Measurements from ENCODE around the gene NTRK3.

The NTRK3 gene

DNA sequence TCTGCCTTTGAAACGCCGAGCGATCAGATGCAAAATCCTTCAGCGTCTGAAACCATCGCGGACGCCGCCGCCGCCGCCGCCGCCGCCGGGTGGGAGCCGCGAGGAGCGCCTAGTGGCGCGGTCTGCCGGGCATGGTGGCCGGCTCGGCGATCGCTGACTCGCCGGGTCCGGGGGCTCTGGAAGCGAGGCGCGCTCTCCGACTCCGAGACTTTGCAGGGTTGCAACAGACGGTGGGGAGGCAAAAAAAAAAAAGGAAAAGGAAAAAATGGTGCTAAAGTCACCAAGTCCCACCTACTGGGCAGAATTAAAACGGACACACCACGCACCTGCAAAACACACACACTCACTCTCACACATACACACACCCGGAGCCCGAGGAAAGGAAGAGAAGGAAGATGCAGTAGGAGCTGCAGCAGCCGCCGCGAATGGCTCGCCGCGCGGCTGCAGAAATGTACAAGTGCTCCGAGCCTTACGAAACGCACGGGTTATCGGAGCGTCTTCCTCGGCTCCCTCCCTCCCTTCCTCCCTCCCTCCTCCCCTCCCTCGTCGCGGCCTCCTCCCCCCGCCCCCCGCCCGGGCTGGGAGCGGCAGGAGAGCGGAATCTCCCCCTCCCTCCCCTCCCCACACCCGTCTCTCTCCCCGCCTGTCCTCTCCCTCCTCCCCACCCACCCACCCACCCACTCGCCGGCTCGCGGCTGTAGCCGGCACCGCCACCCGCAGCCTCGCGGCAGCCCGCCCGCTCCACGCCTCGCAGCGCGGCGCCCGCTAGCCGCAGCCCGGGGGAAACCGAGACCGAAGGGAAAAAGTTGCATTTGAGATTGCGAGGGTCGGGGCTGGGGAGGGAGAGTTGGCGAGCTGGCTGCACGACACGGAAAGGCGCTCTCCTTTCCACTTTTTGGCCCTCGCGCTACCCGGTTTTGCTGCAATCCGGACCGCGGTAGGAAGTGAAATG, at the start of gene NTRK3:
TSS of gene NTRK3 (minus strand) at position 461 of the 952 bp plus-strand sequence. CDS start 586 bp downstream, outside the sequence.
- peak; percentile 3 for DNase-seq

DNA sequence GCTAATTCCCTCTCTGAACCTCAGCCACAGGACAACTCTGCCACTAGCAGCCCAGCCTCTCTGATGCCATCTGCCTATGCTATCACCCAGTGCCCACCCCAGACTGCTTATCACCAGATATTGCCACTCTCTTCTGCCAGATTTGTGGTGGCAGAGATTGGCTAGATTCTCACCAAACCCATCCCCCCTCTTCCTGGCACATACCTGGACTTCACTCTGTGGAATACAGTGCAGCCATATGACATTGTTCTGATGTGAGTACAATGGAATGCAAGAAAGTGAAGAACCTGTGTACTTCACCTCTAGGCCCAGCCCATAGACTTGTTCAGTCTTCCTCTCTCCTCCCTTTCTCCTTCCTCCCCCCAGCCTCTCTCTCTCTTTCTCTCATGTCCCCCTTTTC, 46.9 kb upstream of the NTRK3 start:
- DNase-seq, result no peak

DNA sequence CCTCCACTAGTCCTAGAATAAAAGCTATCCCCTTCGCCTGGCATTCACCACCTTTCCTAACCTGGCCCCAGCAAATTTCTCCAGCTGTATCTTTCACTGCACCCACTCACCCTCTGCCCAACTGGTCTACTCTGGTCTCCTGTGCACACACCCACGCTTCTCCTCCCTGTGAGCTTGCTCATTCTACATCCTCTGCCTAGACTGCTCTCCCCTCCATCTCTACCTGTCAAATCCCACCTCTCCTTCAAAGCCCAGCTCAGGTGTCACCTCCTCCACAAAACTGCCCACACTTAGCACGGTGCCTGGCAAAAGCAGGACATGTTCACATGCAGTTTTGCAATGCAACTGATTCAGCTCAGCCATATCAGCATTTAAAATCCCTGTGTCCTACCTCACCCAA, 45.8 kb upstream of the NTRK3 start:
- DNase-seq, result no peak

DNA sequence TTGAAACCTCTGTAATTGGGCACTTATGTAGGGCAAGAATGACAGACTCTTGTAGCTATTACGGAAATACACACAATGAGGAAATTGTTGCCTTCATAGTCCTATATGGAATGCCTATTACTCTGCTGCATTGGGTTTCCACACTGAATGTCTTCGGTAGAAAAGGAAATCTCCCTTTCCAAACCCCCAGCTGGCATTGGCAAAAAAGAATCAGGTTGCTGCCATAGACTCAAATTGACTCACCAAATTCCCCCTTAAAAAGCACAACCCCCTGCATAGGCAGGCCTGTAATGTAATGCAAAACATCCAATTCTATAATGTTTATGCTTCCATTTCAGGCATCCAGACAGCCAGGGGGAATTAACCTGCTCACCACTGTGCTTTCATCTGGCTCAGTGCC, 44.8 kb upstream of the NTRK3 start:
- no peak for DNase-seq

DNA sequence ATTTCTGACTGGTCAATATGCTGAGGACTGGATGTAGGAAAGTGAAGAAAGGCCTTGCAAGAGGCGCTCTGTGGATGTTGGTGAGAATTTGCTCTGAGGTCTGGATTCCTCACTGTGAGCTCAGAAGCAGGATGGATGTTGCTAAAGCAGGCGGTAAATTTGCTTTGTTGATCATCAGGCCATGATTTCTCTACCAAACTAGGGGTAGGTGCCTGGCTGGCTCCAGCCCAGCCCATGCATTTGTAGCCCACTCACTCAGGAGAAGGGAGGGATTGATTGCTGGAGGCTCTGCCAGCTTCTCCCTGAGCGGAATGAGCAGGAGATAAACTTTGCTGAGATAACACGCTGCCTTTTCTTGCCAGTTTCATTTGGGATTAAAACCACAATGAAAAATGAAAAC, 44.3 kb upstream of the NTRK3 start:
- DNase-seq, result no peak

DNA sequence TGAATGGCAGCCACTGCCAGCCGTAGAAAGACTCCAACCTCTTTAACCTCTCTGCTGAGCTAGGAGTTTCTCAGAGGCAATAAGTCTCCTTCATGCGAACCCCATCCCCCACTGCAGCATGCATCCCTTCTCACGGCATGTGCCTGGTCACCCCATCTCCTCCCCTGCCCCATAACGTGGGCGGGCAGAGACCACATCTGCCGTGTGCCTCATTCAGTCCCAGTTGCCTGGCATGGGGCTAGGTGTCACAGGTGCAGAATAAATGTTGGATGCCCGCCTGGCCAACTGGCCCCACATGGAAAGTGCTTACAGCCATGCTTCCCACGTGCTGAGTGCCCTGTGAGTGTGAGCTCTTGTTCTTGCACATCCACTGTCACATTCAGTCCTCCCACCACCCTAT, 43.5 kb upstream of the NTRK3 start:
- DNase-seq, result no peak

DNA sequence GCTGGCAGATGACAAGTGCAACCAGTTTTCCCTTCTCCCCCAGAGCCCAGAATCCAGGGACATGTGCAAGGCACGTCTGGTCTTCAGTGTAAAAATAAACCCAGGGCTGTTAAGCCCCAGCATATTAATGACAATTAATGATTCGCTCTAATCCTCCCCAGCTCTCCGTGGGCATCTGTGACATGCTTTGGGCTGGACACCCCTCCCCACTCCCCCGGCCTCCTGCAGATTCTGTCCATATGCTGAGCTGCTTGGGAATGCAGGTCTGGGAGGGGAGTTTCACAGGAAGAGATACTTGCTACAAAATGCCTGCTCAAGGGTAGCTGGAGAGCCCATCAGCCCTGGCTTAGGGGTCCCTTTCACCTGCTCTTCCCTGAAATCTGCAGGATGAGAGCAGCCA, 43.0 kb upstream of the NTRK3 start:
- DNase-seq, result no peak

DNA sequence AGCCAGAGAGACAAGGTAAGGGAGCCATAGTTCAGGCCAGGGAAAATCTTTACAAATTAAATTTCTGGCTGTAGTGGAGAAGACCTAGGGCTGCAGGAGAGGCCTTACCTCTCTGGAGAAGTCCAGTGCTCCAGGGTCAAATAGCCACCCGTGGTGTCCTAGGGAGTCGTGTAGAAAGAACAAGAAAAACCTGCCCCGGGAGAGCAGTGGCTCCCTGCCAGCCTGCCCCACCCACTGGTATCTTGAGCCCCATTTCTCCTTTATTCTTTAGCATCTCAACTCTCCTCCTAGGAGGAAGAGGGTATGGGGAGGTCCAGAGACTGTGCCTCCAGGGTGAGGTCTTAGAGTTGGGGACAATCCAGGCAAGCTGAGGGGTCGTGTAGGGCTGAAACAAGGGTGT, 32.1 kb upstream of the NTRK3 start:
- DNase-seq, result no peak

DNA sequence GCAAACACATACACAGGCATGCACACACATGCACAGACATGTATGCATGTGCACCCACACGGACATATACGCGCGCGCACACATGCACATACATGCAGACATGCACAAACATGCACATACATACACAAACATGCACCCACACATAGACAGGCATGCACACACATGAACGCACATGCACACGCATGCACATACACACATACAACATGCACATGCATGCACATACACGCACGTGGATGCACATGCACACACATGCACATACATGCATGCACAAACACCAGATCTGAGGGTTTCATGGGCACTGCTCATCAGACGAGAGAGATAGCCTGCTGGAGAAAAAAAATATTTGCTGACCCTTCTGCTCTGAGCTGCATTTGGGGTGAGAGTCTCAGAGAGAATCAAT, 31.7 kb upstream of the NTRK3 start:
- DNase-seq, result no peak

DNA sequence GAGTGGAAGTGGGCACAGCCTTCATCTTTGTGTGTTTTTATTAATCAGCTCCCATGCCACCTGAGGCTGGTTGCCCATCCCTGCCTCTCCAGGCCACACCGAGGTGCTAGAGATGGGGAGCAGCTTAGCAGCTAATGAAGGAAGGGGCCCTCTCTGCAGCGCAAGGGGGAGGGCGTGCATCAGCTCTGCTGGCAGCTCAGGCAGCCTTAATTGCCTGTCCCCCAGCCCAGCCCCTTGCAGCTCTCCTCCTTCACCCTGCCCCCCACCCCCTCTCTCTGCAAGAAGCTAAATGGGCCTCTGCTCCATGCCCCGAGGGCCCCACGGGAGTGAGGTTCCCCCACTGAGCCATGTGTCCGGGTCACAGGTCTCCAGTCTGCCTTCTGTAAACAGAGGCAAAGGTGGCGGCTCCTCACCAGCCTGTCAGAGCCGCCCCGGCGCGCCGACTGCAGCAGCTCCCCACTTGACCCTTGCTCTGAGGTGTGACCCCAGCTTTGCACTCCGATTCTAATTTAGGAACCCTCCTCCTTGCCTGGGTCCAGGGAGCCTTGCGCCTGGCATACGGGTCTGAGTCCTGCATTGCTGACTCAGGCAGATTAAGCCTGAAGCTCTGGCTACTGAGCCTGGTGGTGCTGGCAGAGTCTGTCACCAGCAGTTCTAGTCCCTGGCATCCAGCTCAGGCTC, 27.9 kb upstream of the NTRK3 start:
- no peak for DNase-seq

DNA sequence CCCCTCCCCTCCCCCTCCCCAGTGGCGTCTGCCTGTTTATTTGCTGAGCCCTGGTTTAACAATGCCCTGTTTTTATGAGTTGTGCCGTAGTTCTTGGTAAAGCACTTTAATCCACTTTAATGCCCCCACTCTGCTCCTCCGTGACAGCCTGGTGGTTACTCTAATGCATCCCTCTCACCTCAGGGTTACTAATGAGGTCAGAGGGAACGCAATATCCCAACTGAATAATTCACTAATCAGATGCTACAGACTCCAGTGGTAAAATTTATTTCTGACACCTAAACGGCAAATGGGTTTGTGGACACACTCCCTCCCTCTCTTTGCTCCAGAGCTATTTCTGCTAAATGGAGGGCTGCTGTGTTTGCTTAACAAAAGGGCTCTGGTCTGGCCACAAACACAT, 26.1 kb upstream of the NTRK3 start:
- DNase-seq, result no peak

DNA sequence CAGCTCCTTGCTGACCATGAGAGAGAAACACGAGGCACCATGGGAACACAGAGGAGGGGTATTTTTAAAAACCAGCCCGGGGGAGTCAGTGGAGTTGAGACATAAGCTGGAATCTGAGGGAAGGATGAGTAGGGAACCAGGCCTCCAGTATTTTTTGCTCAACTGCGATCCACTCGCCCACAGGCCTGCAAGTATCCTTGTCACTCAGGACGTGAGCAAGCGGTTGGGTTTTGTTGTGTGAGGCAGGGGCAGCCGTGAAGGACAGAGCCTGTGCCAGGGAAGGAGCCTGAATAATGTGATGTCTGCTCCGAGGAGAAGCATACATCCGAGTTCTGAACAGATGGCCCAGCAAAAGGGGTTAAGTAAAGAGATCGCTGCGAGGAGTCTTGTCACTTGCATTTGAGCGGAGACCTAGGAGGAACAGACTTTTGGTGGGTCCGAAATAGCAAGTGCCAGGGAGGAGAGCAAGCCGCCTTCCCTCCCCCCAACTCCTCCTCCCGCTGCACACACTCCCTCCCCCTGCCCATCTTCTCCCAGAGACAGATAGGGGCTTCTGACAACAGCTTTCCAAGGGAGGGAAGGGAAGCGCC, 20.4 kb upstream of the NTRK3 start:
- DNase-seq, result no peak

DNA sequence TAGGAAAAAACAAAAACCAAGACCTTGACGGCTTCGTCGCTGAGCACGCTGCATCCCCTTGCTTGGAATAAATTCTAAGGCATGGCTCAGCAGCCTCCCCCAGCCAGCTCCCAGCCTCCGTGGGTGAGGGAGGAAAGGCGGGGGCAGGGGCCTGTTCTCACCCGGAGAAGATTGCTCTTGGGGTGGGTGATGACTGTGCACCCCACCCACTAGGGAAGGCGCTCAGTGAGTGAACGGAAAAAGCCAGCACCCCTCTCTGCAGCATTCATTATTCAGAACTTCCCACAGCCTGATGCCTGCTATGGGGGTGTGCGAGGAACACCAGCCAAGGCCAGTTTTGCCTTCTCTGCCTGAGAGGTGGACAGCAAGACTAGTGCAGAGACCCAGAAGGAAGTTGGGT, 19.3 kb upstream of the NTRK3 start:
- DNase-seq, result no peak

DNA sequence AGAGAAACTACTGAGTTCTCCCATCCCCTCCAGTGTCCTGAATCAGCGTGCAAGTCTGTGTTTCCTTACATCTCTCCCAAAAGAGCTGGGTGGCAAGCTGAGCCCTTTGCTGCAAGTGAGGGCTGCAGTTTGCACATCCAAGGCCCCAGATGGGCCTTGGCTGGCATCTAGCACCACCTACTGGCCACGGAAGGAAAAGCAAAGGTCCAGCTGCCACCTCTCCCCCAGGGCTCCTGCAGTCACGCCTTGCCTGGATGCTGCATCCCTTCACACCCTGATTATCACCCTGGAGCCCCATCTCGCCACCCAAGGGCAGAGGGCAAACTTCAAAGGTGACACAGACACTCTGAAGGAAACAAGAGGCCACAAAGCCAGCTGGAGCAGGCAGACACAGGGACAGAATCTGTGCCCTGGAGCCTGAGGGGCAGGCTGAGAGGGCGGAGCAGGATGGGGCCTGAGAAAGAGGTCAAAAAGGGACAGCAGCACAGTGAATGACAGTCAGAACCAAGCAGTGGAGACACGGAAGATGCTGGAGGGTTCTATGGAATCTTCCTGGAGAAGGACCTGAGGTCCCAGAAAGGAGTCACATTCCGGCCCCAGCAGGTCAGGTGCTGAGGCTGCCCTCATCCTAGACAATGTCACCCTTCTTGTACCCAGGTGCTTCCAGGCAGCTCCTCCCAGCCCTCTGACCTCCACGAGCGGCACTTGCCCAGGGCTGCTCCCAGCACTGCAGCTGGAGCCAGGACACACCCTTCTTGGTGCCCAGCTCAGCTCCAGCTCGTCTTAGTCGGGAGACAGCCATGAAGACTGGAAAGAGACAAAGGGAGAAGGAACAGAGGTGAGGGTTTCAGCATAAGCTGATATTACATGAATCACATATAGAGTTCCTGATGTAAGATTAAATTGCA, 18.3 kb upstream of the NTRK3 start:
- peak; percentile 52 for DNase-seq

DNA sequence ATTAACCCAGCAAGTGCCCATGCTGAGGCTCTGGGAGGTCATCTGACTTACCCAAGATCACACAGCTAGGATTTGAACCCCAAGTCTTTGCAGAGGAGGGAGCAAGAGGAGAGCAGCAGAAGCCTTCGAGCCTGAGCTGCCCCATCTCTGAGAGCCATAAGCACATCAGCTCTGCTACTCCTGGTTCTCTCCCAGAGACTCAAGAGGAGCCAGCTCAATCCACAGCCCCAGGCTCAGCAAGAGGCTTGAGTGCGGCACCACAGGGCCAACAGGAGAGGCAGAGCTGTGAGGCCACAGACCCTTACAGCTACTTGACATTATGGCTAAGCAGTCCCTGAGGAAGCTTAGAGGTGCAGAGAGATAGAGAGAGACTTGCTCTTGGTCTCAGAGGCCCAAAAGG, 15.9 kb upstream of the NTRK3 start:
- no peak for DNase-seq

DNA sequence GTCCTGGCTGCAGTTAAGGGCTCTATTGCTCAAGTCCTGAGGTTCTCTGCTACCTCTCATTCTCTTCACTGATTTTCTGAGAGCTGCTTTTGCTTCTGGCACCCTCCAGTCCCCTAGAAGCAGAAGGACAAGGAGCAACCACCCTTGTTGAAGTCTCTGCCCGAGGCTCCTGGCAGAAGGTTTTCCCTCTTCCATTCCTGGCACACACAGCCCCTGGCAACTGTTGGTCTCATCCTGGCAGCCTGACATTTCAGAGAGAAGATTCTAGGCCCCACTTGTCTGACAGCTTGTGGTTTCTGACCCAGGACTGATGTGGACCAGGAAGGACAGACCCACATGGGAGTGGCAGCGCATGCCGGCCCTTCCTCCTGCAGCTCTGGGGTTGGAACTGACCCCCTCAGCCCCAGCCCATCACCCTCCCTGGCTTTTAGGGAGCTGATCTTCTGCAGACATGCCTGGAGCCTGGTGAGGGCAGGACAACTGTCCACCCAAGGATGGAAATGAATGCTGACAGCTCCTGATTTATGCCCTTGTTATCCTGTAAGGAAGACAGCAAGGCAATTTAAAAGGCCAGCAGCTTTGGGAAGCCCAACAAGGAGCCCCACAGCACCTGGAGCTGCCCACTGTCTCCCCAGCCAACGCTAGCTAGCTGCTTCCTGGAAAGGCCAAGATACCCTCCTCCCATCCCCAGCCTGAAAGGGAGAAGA, 13.0 kb upstream of the NTRK3 start:
- DNase-seq, result no peak

DNA sequence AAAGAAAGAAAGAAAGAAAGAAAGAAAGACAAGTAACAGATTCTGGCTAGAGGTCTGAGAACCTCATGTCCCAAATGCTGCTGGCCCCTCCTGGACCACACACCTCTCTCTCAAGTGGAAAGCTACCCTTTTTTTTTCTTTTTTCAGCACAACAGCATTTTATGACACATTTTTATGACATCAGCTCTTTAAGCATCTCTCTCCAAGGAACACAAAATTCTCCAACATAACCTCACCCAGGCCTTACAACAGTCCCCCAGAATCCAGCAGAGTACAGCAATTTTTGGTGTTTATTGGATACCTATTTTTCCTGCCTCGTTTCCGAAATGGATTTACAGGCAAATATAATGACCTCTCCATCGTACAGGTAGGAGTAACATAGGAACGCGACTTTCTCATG, 11.2 kb upstream of the NTRK3 start:
- DNase-seq, result no peak

DNA sequence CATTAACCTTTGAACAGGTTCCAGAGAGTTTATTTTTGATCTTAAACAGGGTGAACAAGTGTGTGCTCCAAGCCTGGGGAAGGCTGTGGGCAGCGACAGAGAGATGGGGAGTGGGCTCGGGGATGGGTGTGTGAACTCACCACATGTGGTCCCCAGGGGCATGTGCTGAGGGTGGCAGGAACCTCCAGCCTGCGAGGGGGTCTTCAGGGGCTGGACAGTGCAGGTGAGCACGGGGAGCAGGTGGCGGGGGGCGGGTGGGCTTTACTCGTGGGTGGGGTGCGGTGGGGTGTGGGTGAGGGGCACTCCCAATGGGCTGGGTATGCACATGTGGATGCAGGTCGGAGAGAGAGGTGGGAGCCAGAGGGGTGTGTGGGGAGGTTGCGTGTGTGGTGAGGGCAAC, 9.6 kb upstream of the NTRK3 start:
- DNase-seq, result no peak

DNA sequence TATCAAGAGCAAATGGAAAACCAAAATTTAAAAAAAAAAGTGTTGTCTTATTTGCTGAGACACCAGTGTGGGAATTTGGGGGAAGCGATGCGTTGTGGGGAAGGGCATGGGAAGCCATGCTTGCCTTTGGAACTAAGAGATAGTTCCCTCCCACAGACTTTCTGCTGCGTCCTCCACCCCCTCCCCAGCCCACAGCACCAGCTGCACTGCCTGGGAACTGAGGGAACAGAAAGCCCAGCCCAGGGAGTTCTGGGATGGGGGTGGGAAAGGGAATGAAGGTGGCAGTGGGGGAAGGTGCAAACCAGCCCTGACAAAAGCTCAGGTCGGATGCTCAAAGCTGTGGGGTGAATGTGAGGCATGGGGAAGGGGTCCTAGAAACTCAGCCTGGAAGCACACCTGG, 8.1 kb upstream of the NTRK3 start:
- no peak for DNase-seq

DNA sequence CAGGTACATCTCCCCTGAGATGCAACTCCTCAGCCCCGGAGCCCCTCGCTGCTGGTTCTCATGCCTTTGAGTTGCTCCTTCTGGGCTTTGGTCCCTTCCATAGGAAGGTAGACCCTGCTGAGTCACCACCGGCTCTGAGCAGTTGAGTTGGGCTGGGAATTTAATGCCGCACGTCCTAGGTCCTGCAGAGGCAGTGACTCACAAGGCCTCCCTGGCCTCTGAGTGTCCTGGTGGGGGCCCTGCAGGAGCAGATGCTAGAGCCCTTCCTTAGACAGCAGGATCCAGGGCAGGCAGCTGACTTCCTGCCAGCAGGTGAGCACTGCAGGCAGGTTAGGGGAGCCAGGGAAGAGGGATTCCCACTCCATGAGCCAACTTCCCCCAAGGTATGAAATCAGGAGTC, 5.5 kb upstream of the NTRK3 start:
- DNase-seq, result no peak

DNA sequence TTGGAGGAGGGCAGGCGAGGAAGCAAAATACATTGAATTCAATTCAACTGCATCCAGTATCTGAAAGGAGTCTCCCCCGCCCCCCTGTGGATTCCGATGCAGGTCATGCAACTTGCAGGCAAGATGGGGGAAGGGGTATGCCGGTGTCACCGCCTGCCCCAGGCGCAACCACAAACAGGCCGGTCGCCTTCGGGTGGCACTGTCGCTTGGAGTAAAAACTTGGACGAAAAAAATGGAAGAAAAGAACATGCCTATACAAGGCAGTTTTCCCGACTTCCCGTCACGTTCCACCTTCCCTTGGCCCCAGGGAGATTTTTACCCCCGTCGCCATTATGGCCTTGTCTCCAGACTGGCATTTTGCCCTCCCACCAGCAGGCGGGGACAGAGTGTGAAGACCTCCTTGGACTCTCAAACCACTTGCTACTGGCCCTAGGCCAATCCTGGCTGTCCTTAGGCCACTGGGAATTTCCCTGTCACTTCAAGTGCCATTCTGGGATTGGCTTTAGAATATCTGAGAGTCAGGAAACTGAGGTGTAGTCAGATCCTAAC, 1.6 kb upstream of the NTRK3 start:
- peak; percentile 31 for DNase-seq
